Measurements from ENCODE around the gene NAALADL2.

Gene NAALADL2

DNA sequence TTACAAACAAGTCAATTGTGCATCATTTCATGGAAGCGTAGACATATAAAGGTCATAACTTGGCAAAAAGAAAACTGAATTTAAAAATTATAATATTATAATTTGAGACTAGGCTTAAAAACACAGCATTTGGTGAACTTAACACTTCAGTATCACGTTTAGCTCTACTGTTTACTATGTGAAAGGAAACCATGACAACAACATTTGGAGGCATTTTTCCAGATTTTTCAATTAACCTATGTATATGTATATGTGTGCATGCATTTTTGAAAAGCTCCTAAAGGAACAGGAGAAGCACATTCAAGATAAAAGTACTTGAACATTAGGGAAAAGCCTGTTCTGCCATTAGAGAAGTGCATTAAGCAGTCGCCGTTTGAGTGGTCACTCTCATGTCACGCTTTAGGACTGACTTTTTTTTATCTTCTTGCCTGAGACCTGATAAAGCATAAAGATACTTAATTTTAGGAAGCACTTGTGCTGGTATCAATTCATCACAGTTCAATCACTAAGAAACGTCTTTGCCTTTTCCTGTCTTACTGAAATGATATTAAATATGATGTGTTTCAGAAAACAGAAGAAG is 156.0 kb downstream of the NAALADL2 start:
- Mint-ChIP-seq H3K36me3 (ENCODE audit: low read depth) (no peaks in the 10 kb centered on the region), H3K27ac (no peak overlapping the region), H3K9me3 (no peaks in the 10 kb centered on the region), H3K27me3 (ENCODE audit: low read depth) (no peaks in the 10 kb centered on the region), H3K4me1 (peaks cover 4% of the 10 kb centered on the region), H3K4me3 (no peak overlapping the region)
- TF ChIP-seq, protein P1, sequence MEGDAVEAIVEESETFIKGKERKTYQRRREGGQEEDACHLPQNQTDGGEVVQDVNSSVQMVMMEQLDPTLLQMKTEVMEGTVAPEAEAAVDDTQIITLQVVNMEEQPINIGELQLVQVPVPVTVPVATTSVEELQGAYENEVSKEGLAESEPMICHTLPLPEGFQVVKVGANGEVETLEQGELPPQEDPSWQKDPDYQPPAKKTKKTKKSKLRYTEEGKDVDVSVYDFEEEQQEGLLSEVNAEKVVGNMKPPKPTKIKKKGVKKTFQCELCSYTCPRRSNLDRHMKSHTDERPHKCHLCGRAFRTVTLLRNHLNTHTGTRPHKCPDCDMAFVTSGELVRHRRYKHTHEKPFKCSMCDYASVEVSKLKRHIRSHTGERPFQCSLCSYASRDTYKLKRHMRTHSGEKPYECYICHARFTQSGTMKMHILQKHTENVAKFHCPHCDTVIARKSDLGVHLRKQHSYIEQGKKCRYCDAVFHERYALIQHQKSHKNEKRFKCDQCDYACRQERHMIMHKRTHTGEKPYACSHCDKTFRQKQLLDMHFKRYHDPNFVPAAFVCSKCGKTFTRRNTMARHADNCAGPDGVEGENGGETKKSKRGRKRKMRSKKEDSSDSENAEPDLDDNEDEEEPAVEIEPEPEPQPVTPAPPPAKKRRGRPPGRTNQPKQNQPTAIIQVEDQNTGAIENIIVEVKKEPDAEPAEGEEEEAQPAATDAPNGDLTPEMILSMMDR (IDR thresholded peaks at IDR 0.05; ENCODE audit: unreplicated experiment in 3 of 3): no peak

DNA sequence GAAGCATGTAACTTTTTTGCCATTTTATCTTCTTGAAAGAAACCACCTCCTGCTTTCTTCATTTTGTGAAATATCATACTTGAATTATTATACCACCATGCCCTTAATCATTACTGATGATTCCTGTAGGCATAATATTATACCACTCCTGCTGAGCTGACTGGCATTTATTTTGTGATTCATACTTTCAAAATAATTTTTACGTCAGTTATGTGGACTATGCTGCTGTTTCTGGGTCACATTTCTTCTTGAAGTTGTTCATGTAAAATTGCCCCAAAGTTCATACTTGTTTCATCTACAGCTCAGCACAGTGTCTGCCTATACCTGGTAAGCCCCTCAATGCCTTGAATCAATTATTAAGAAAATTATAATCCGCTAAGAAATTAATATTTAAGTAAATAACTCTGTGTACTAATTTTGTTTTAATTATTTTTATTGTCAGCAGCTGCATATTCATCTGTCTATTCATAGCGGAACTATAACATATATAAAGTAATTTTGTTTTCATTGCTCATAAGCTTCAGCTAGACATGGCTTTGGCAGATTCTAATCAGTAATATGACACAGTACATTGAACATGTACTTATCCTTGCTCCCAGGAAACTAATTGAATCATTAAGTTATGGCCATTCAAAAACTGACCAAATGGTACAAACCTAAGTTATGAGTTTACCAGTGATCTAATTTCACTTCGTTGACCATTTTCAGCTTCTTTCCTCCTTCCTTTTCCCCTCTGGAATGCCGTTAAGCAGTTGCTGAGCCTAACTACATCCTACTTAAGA is 160.0 kb downstream of the NAALADL2 start:
- no peaks in the 10 kb centered on the region for H3K27me3 Mint-ChIP-seq (ENCODE audit: low read depth)
- H3K27ac Mint-ChIP-seq: no peak overlapping the region
- no peaks in the 10 kb centered on the region for H3K36me3 Mint-ChIP-seq (ENCODE audit: low read depth)
- no peaks in the 10 kb centered on the region for H3K4me1 Mint-ChIP-seq
- H3K4me3 Mint-ChIP-seq: no peak overlapping the region
- TF ChIP-seq, protein P1 (IDR thresholded peaks at IDR 0.05; ENCODE audit: unreplicated experiment in 3 of 3): no peak
- no peaks in the 10 kb centered on the region for H3K9me3 Mint-ChIP-seq

DNA sequence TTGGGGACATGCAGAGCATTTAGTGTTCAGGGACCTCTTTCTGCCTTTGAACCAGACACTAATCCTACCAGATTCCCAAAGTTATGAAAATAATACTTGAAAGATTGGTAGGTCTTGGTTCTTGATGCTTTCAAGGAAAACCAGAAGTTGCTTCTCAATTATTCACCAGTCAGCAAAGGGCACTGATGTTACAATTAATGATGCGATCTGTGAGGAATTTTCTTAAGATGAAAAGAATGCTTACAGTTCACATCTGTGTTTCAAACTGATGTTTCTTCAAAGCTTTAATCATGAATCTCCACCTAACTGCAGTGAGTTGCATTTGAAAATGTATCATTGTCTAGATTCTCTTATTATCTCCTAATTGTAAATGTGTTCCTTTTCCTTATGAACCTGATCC is 161.0 kb downstream of the NAALADL2 start:
- Mint-ChIP-seq H3K27ac (no peak overlapping the region), H3K4me1 (no peaks in the 10 kb centered on the region), H3K4me3 (no peak overlapping the region), H3K27me3 (ENCODE audit: low read depth) (no peaks in the 10 kb centered on the region), H3K36me3 (ENCODE audit: low read depth) (no peaks in the 10 kb centered on the region), H3K9me3 (no peaks in the 10 kb centered on the region)
- TF ChIP-seq, protein P1 (IDR thresholded peaks at IDR 0.05; ENCODE audit: unreplicated experiment in 3 of 3): no peak

DNA sequence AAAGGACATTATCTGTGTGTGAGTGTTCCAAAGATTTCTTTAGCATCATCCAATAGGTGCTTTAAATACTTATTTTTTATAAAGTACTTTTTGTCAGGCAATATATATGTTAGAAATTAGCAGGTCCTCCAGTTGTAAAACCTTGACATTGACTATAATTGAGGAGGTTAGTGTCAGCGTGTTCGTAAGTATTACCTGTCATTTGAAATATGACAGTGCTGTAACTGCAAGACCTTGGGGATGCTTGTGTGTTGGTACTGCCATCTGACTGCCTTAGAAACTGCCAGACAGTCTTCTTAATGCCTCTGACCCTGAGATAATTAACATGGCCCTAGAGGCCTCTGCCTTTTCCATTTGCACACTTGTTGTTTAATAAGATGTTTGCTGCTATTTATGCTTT is 170.7 kb downstream of the NAALADL2 start:
- TF ChIP-seq, protein P1 (IDR thresholded peaks at IDR 0.05; ENCODE audit: unreplicated experiment in 3 of 3): no peak
- Mint-ChIP-seq H3K27me3 (ENCODE audit: low read depth) (no peaks in the 10 kb centered on the region), H3K4me1 (no peaks in the 10 kb centered on the region), H3K27ac (no peak overlapping the region), H3K9me3 (no peaks in the 10 kb centered on the region), H3K36me3 (ENCODE audit: low read depth) (no peaks in the 10 kb centered on the region), H3K4me3 (no peak overlapping the region)

DNA sequence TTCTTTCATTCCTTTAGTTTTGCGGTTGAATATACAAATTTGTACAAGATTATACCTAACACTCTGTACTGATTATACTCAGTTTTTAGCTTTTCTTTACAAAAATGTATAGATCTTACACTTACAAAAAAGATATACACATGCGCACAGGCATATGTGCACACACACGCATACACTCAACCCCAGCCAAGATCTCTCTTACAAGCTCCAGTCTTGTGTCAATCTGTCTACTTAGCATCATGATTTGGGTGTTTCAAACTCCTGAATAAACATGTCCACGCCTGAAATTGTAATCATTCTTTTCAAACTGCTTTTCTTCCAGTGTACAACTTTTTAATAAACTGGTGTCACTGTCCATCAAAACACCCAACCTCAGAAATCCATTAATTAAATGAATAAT is 180.7 kb downstream of the NAALADL2 start:
- Mint-ChIP-seq H3K27ac (no peak overlapping the region), H3K4me1 (no peaks in the 10 kb centered on the region), H3K27me3 (ENCODE audit: low read depth) (peaks cover 4% of the 10 kb centered on the region), H3K4me3 (no peak overlapping the region), H3K9me3 (no peaks in the 10 kb centered on the region), H3K36me3 (ENCODE audit: low read depth) (no peaks in the 10 kb centered on the region)
- TF ChIP-seq, protein P1 (IDR thresholded peaks at IDR 0.05; ENCODE audit: unreplicated experiment in 3 of 3): no peak

DNA sequence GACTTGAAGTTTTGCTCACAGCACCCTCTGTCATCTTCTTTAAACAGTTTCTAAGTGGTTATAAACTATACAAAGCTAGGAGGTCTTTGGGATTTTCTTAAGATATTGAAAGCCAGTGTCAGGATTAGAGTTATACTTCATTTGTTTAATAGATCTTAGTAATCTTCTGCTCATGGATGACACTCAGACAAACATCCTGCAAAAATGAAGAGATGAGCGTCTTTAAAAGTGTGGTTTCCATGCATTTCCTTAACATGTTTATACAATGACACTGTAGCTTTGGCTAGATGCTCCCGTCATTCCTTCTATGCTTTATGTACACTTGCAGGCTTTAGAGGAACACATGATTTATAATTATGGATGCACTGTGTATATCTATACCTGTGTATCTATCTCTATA is 182.2 kb downstream of the NAALADL2 start:
- Mint-ChIP-seq H3K4me1 (no peaks in the 10 kb centered on the region), H3K36me3 (ENCODE audit: low read depth) (no peaks in the 10 kb centered on the region), H3K27me3 (ENCODE audit: low read depth) (peaks cover 4% of the 10 kb centered on the region), H3K4me3 (no peak overlapping the region), H3K27ac (no peak overlapping the region), H3K9me3 (no peaks in the 10 kb centered on the region)
- TF ChIP-seq, protein P1 (IDR thresholded peaks at IDR 0.05; ENCODE audit: unreplicated experiment in 3 of 3): no peak
